Measurements from ENCODE around the gene SIRPA.

SIRPA gene

DNA sequence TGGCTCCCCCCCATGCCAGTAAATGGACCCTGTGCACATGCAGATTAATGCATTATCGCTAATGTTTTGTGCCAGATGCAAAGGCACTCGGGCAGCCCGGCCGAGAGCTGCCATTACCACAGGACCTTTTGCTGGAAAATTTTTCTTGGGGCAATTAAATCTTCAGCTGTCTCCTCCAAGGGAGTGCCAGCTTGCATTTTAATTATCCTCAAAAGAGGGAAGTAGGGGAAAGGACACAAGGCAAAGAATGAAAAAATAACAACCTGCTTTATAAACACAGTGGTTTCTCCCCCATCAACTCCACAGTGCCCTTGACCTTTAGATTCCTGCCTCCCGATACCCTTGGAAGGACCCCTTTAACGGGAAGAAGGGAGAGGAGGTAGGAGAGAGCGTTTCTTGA, 50.5 kb downstream of the SIRPA start:
- TF ChIP-seq, protein P1, sequence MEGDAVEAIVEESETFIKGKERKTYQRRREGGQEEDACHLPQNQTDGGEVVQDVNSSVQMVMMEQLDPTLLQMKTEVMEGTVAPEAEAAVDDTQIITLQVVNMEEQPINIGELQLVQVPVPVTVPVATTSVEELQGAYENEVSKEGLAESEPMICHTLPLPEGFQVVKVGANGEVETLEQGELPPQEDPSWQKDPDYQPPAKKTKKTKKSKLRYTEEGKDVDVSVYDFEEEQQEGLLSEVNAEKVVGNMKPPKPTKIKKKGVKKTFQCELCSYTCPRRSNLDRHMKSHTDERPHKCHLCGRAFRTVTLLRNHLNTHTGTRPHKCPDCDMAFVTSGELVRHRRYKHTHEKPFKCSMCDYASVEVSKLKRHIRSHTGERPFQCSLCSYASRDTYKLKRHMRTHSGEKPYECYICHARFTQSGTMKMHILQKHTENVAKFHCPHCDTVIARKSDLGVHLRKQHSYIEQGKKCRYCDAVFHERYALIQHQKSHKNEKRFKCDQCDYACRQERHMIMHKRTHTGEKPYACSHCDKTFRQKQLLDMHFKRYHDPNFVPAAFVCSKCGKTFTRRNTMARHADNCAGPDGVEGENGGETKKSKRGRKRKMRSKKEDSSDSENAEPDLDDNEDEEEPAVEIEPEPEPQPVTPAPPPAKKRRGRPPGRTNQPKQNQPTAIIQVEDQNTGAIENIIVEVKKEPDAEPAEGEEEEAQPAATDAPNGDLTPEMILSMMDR (IDR thresholded peaks at IDR 0.05; ENCODE audit: low read depth, low read length) = no peak
- H3K4me3 ChIP-seq (ENCODE audit: low read depth, low read length) = no peak overlapping the region
- no peaks in the 10 kb centered on the region for H3K27me3 ChIP-seq (ENCODE audit: insufficient read depth, low read depth, severe bottlenecking)
- DNase-seq = no peak
- H3K36me3 ChIP-seq = no peaks in the 10 kb centered on the region
- no peak overlapping the region for H3K27ac ChIP-seq
- no peaks in the 10 kb centered on the region for H3K9me3 ChIP-seq (ENCODE audit: severe bottlenecking)

DNA sequence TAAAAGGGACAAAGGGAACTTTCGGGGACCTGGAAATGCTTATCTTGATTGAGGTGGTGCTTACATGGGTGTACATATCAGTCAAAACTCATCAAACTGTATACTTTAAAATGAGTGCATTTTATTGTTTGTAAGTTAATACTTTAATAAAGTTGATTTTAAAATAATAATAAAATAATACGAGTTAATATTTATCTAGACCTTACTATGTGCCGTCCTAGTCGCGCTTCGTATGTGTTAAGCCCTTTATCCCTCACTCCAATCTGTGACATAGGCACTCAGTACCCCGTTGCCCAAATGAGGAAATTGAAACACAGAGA, 51.2 kb downstream of the SIRPA start:
- Histone ChIP-seq H3K27me3 (ENCODE audit: insufficient read depth, low read depth, severe bottlenecking) (no peaks in the 10 kb centered on the region), H3K36me3 (no peaks in the 10 kb centered on the region), H3K4me3 (ENCODE audit: low read depth, low read length) (no peak overlapping the region), H3K27ac (no peak overlapping the region), H3K9me3 (ENCODE audit: severe bottlenecking) (no peaks in the 10 kb centered on the region)
- DNase-seq = no peak
- TF ChIP-seq, protein P1 (IDR thresholded peaks at IDR 0.05; ENCODE audit: low read depth, low read length) = no peak

DNA sequence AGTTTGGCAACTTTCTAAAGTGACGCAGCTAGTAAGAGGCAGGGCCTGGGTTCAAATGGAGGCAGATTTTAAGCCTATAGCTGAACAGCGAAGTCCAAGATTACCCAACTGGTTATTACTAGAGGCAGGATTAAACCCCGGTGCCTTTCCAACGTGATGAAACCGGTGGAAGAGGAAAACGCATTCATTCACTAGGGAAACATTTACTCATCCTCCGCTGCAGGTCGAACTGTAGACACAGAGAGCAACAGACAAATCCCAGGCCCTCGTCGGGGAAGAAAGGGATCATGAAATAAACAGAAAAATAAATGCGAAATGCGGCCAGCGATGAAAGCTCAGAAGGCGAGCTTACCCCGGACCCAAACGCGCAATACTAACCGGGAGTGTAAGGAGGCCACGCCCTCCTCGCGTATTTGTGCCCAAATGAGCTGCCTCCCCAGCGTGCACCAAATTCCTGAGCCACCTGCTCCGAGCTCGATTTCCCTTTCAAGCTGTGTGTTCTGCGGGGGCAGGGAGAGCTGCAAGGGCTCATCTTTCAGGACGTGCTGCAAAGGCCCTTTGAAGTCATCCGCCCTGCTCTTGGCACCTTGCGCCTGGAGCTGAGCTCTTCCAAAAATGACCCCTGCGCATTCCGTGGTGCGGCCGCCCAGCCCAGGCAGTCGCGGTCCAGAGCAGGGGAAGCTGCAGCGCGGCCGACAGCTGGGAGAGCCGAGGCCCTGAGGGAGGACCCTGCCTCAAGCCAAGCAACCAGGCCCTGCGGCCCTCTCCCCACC, 51.7 kb downstream of the SIRPA start:
- no peaks in the 10 kb centered on the region for H3K27me3 ChIP-seq (ENCODE audit: insufficient read depth, low read depth, severe bottlenecking)
- no peak overlapping the region for H3K4me3 ChIP-seq (ENCODE audit: low read depth, low read length)
- H3K9me3 ChIP-seq (ENCODE audit: severe bottlenecking) = no peaks in the 10 kb centered on the region
- DNase-seq = no peak
- H3K27ac ChIP-seq = no peak overlapping the region
- no peaks in the 10 kb centered on the region for H3K36me3 ChIP-seq
- TF ChIP-seq, protein P1 (IDR thresholded peaks at IDR 0.05; ENCODE audit: low read depth, low read length) = no peak

DNA sequence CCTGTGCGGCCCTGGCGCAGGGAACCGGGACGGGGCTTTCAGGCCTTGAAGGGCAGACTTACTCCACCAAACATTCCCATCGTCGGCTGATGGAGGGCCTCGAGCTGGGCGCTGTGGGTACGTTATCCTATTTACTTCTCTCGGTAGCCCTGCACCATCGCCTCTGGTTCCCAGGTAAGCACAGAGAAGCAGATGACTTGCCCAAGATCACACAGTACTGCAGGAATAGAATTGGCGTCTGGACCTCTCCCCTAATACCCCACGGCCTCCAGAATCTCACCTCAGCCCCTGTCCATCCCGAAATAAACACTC, 52.3 kb downstream of the SIRPA start:
- DNase-seq = no peak
- TF ChIP-seq, protein P1 (IDR thresholded peaks at IDR 0.05; ENCODE audit: low read depth, low read length) = no peak
- H3K4me3 ChIP-seq (ENCODE audit: low read depth, low read length) = no peak overlapping the region
- H3K27ac ChIP-seq = no peak overlapping the region
- H3K27me3 ChIP-seq (ENCODE audit: insufficient read depth, low read depth, severe bottlenecking) = no peaks in the 10 kb centered on the region
- no peaks in the 10 kb centered on the region for H3K9me3 ChIP-seq (ENCODE audit: severe bottlenecking)
- no peaks in the 10 kb centered on the region for H3K36me3 ChIP-seq

DNA sequence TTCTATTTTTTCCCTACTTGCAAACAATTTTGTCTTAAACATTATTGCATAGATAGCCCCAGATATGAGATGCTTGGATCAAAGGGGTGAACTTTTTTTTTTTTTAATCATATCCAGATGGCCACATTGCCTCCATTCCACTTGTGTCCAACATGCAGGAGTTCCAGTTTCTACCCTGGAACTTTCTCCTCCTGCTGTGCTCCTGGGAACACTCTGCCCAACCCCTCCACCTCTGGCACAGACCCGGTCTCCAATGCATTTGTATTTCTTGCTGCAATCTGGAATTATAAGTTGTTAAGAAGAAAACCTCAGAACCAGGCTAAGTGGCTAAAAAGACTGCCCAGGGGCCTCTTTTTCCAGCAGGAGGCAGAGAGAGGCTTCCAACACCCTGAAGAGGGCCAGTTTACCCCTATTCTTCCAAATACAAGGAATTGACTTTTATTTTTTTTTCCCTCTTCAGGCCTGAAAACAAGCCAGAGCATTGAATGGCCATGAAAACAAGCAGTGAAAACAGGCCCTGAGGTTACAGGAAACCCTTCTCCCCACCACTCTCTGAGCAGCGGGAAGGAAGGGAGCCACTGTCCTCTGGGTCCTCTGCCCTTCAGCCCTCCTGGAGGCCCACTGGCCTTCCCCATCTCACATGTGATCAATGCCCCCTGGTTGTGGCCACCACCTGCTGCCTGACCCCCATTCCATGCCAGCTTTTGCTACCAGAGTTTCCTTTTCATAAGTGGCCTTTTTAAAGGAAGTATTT, 54.3 kb downstream of the SIRPA start:
- H3K36me3 ChIP-seq = no peaks in the 10 kb centered on the region
- TF ChIP-seq, protein P1 (IDR thresholded peaks at IDR 0.05; ENCODE audit: low read depth, low read length) = no peak
- H3K4me3 ChIP-seq (ENCODE audit: low read depth, low read length) = no peak overlapping the region
- H3K27me3 ChIP-seq (ENCODE audit: insufficient read depth, low read depth, severe bottlenecking) = no peaks in the 10 kb centered on the region
- H3K27ac ChIP-seq = no peak overlapping the region
- DNase-seq = no peak
- H3K9me3 ChIP-seq (ENCODE audit: severe bottlenecking) = no peaks in the 10 kb centered on the region
